DND-41 (cell line): ENCODE results near the gene SHOC2.

Experiments used
- ATAC-seq: fragments of 200-7000 bp; cut with Tn5 transposase; 3 replicates; pipeline ENCODE4 v1.9.1; 2021; ENCODE audit warnings: low read depth; ENCODE audit not compliant: insufficient read depth
- DNase-seq: peaks from one replicate; pipeline ENCODE4 v3.0.0-alpha.2; 2020
- H2AFZ ChIP-seq: 2 replicates; pipeline ENCODE4 v1.6.0; 2012; ENCODE audit warnings: low read depth, low read length
- H3K27ac ChIP-seq: 2 replicates; pipeline ENCODE4 v1.5.1; 2012; ENCODE audit warnings: low read length, inconsistent platforms
- H3K27me3 ChIP-seq: fragments of 200-600 bp; sonication (generic); 2 replicates; pipeline ENCODE4 v1.6.0; 2012; ENCODE audit warnings: low read length, mild to moderate bottlenecking, inconsistent platforms; ENCODE audit not compliant: insufficient read depth, poor library complexity
- H3K36me3 ChIP-seq: 2 replicates; pipeline ENCODE4 v1.5.1; 2012; ENCODE audit warnings: low read length, inconsistent platforms; ENCODE audit not compliant: insufficient read depth
- H3K4me1 ChIP-seq: 2 replicates; pipeline ENCODE4 v1.5.1; 2012; ENCODE audit warnings: mild to moderate bottlenecking, low read length; ENCODE audit not compliant: insufficient read depth
- H3K4me2 ChIP-seq: 2 replicates; pipeline ENCODE4 v1.6.0; 2012; ENCODE audit warnings: mild to moderate bottlenecking, moderate library complexity, low read length, inconsistent platforms; ENCODE audit not compliant: insufficient read depth
- H3K4me3 ChIP-seq, 2 experiments: fragments of 200-600 bp in 1 of 2; shearing (Covaris generic) in 1 of 2; 2 replicates each; pipeline ENCODE4 v1.5.1; 2012 to 2016; ENCODE audit warnings: inconsistent platforms in 2 of 2, low read length in 2 of 2, mild to moderate bottlenecking in 2 of 2, low read depth in 1 of 2, moderate library complexity in 1 of 2
- H3K79me2 ChIP-seq: 2 replicates; pipeline ENCODE4 v1.6.0; 2012; ENCODE audit warnings: low read length, inconsistent platforms; ENCODE audit not compliant: insufficient read depth
- H3K9ac ChIP-seq: 2 replicates; pipeline ENCODE4 v1.6.0; 2012; ENCODE audit warnings: low read depth, mild to moderate bottlenecking, inconsistent platforms, low read length, moderate library complexity
- H3K9me3 ChIP-seq: 2 replicates; pipeline ENCODE4 v1.5.1; 2012; ENCODE audit warnings: low read length, moderate library complexity, mild to moderate bottlenecking, inconsistent platforms; ENCODE audit not compliant: insufficient read depth, severe bottlenecking
- H4K20me1 ChIP-seq: 2 replicates; pipeline ENCODE4 v1.6.0; 2012; ENCODE audit warnings: low read length; ENCODE audit not compliant: insufficient read depth
- EZH2 ChIP-seq: IDR thresholded peaks from 3 replicates; pipeline ENCODE4 v1.6.1; 2012; ENCODE audit warnings: borderline replicate concordance, low read depth, mild to moderate bottlenecking, moderate library complexity, low read length, inconsistent platforms; ENCODE audit not compliant: severe bottlenecking
- TF ChIP-seq, protein P1 (sequence below): IDR thresholded peaks from 2 replicates; pipeline ENCODE4 v1.5.1; 2012; ENCODE audit warnings: borderline replicate concordance, low read length, moderate library complexity, mild to moderate bottlenecking; ENCODE audit not compliant: poor library complexity, severe bottlenecking; ENCODE audit errors: extremely low read depth

Gene SHOC2

DNA sequence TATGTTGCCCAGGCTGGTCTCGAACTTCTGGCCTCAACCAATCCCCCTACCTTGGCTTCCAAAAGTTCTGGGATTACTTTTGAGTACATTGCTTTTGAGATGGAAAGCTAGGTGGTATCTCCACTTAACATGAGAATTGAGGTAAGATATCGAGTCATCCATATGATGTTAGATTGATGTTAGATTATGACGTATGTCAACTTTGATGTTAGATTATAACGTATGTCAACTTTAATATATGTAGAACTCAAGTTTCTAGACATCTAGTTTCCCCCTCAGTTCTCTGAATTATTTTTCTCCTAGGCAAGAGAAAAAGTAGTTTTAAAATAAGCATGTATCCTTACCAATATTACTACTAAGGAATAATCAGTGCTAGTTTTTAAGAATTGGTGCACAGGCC, 20.0 kb downstream of the SHOC2 start:
- Histone ChIP-seq H2AFZ (no peak overlapping the region), H3K4me2 (no peak overlapping the region), H3K36me3 (peaks cover 11% of the 10 kb centered on the region), H3K79me2 (peaks cover 100% of the 10 kb centered on the region), H3K4me3 (no peak overlapping the region), H3K27ac (no peak overlapping the region), H3K4me1 (no peaks in the 10 kb centered on the region), H3K9me3 (no peaks in the 10 kb centered on the region), H3K9ac (no peak overlapping the region), H3K27me3 (no peaks in the 10 kb centered on the region), H4K20me1 (peaks cover 42% of the 10 kb centered on the region)
- DNase-seq (no peak), ATAC-seq (no peak)
- TF ChIP-seq, protein P1, sequence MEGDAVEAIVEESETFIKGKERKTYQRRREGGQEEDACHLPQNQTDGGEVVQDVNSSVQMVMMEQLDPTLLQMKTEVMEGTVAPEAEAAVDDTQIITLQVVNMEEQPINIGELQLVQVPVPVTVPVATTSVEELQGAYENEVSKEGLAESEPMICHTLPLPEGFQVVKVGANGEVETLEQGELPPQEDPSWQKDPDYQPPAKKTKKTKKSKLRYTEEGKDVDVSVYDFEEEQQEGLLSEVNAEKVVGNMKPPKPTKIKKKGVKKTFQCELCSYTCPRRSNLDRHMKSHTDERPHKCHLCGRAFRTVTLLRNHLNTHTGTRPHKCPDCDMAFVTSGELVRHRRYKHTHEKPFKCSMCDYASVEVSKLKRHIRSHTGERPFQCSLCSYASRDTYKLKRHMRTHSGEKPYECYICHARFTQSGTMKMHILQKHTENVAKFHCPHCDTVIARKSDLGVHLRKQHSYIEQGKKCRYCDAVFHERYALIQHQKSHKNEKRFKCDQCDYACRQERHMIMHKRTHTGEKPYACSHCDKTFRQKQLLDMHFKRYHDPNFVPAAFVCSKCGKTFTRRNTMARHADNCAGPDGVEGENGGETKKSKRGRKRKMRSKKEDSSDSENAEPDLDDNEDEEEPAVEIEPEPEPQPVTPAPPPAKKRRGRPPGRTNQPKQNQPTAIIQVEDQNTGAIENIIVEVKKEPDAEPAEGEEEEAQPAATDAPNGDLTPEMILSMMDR, result no peak
- no peak for TF ChIP-seq EZH2

DNA sequence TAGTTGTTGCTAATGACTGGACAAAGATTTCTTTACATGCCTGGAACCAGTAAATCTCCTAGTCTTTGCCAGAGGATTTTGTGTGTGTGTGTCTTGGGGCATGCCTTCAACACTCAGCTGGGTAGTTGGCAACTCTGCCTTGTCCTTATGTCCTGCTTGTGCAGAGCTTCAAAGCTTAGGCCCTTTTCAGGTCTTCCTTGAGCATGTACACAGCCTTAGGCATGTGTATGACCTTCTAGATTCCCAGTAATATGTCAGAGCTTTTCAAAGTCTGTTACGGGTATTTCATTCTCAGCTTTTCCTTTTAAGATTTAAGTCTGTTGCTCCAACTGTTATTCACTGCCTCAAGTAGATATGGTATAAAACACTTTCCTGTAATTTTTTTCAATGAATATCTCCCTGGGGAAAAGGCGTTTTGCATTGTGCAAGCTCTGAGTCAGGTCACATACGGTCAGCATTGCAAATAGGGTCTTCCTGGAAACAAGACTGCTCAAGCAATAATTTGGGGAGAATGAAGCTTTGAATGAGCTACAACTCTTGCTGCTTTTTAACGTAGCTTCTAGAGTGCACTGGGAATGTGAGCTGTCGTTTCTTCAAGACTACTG, 25.5 kb downstream of the SHOC2 start:
- Histone ChIP-seq H3K9ac (no peak overlapping the region), H3K9me3 (no peaks in the 10 kb centered on the region), H3K79me2 (peaks cover 94% of the 10 kb centered on the region), H3K4me3 (no peak overlapping the region), H3K36me3 (peaks cover 8% of the 10 kb centered on the region), H3K27ac (no peak overlapping the region), H3K4me2 (no peak overlapping the region), H3K27me3 (no peaks in the 10 kb centered on the region), H4K20me1 (peaks cover 26% of the 10 kb centered on the region), H2AFZ (no peak overlapping the region), H3K4me1 (no peaks in the 10 kb centered on the region)
- ATAC-seq (no peak), DNase-seq (no peak)
- TF ChIP-seq EZH2, result no peak
- TF ChIP-seq, protein P1, result no peak

DNA sequence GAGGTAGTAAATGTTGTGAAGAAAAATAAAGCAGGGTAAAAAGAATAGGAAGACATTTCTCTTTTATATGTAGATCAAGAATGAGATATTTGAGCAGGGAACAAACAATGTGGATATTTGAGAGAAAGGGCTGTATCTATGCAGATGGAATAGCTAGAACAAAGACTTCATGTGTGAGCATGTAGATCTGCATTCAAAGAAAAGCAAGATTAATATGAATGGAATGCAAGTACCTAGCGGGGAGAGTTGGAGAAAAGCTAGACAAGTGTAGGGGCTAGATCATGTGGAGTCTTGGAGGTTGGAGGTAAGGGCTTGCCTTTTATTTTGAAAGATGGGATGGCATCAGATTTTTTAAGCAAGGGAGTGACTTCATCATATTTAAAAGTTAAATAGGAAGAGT, 27.1 kb downstream of the SHOC2 start:
- H3K27ac ChIP-seq, result no peak overlapping the region
- H2AFZ ChIP-seq, result no peak overlapping the region
- no peaks in the 10 kb centered on the region for H3K27me3 ChIP-seq
- ATAC-seq (no peak), DNase-seq (no peak)
- H3K9me3 ChIP-seq, result no peaks in the 10 kb centered on the region
- H4K20me1 ChIP-seq, result peaks cover 22% of the 10 kb centered on the region
- no peak for TF ChIP-seq EZH2
- TF ChIP-seq, protein P1, result no peak
- no peak overlapping the region for H3K9ac ChIP-seq
- no peaks in the 10 kb centered on the region for H3K4me1 ChIP-seq
- peaks cover 10% of the 10 kb centered on the region for H3K36me3 ChIP-seq
- H3K79me2 ChIP-seq, result peaks cover 88% of the 10 kb centered on the region
- H3K4me2 ChIP-seq, result no peak overlapping the region
- H3K4me3 ChIP-seq, result no peak overlapping the region

DNA sequence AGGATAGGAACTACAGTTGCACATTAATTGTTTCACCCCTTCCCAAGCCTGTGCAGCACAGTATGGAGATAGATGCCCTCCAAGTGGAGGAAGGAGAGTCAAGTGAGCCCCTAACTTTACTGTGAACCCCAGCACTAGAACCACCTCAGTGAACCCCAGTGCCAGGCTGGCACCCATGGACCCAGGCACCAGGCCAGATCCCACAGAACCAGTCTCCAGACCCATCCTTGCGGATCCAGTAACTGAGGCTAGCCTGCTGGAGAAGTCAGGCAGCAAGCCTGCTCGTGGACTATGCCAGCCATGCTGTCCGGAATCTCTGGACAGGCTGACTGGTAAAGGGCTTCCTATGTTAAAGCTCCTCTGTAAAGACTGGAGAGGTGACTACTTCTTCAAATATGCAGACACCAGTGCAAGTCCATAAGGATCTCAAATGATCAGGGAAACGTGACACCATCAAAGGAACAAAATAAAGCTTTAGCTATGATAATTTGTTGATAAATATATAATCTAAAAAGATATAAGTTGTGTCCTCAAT, 27.7 kb downstream of the SHOC2 start:
- Histone ChIP-seq H3K27me3 (no peaks in the 10 kb centered on the region), H3K9me3 (no peaks in the 10 kb centered on the region), H3K9ac (no peak overlapping the region), H4K20me1 (peaks cover 25% of the 10 kb centered on the region), H3K79me2 (peaks cover 88% of the 10 kb centered on the region), H3K36me3 (peaks cover 8% of the 10 kb centered on the region), H3K4me1 (no peaks in the 10 kb centered on the region), H2AFZ (no peak overlapping the region), H3K27ac (no peak overlapping the region), H3K4me2 (no peak overlapping the region), H3K4me3 (no peak overlapping the region)
- ATAC-seq (no peak), DNase-seq (no peak)
- TF ChIP-seq, protein P1, result no peak
- TF ChIP-seq EZH2, result no peak
